Transverse colon (tissue), 4 donors: Measurements from ENCODE around the gene PGAM2. TPM values are rescaled to one million over a fixed set of nuclear protein-coding genes. Genes with fewer than 3 reads are reported as not detected.
A peak's percentile ranks its signal among the peaks of the same experiment; 100 is the strongest.
"Not testable (repeated sequence)": the region's sequence is repeated elsewhere in the genome, so short reads cannot be mapped to it uniquely, and the experiment has no call there.

ENCODE experiments used
- DNase-seq: peaks from one replicate; pipeline ENCODE4 v3.0.0-alpha.2; 2019
- H3K27ac ChIP-seq, 4 donors: fragments of 200-600 bp; sonication (generic); 2 replicates each; pipeline ENCODE4 v1.5.1; 2016 to 2018; ENCODE audit warnings: inconsistent platforms in 4 of 4
- H3K27me3 ChIP-seq: fragments of 200-600 bp; sonication (generic); 2 replicates; pipeline ENCODE4 v1.5.1; 2017; ENCODE audit warnings: inconsistent platforms
- H3K36me3 ChIP-seq, 4 donors: fragments of 200-600 bp; sonication (generic); 2 replicates each; pipeline ENCODE4 v1.5.1; 2017 to 2019; ENCODE audit warnings: inconsistent platforms in 4 of 4
- H3K4me1 ChIP-seq, 4 donors: fragments of 200-600 bp; sonication (generic); 2 replicates each; pipeline ENCODE4 v1.5.1; 2017 to 2020; ENCODE audit warnings: inconsistent platforms in 4 of 4
- H3K4me3 ChIP-seq, 4 donors: fragments of 200-600 bp; sonication (generic); 1 replicate in 1 of 4; 2 replicates in 3 of 4; pipeline versions ENCODE4 v1.5.1 to v1.6.1; 2017 to 2019; ENCODE audit warnings: inconsistent platforms in 4 of 4
- H3K9me3 ChIP-seq, 2 donors: fragments of 200-600 bp; sonication (generic); 2 replicates each; pipeline ENCODE4 v1.5.1; 2017 to 2019; ENCODE audit warnings: inconsistent platforms in 2 of 2
- POLR2A ChIP-seq: fragments of 450-650 bp; IDR thresholded peaks from one replicate; pipeline ENCODE4 v1.6.1; 2016; ENCODE audit warnings: antibody characterized with exemption, mild to moderate bottlenecking, moderate library complexity
- POLR2AphosphoS5 ChIP-seq, 3 donors: sonication (generic); formaldehyde crosslinking; IDR thresholded peaks; one replicate each; pipeline ENCODE4 v1.6.1; 2016; ENCODE audit warnings: antibody characterized with exemption in 3 of 3
- WGBS, 2 donors: methylation state at CpG; one replicate each; pipeline ENCODE4 v1.1.5; 2018; ENCODE audit warnings: low coverage in 1 of 2; 5-methylcytosine and 5-hydroxymethylcytosine counted together
- in situ Hi-C, 4 donors: fragments of 200-750 bp; cut with MboI; loops; one replicate each; pipeline versions ENCODE4 v1.15.0 to v1.15.1; 2017; ENCODE audit warnings: low sequenced_read_pairs in 3 of 4, low pct_ligation_motif_present in 1 of 4, low pct_unique_long_range_greater_than_20kb in 1 of 4
- intact Hi-C: fragments of 100-400 bp; cut with DNase I; formaldehyde crosslinking; loops from one replicate; pipeline ENCODE4 v1.15.1; 2023; ENCODE audit warnings: low total_unique reads
- total RNA-seq, 4 donors: library from RNA; depleted of rRNA; stranded (reverse); fragments of >200 nt; gene quantifications; one replicate each; pipeline ENCODE4 v1.1.0, GENCODE V29; 2016
- TF ChIP-seq, protein P1 (sequence below), 5 experiments: fragments of 200-600 bp in 3 of 5; fragments of 450-650 bp in 2 of 5; sonication (generic) in 3 of 5; IDR thresholded peaks; 1 replicate in 2 of 5; 2 replicates in 3 of 5; pipeline ENCODE4 v1.5.1; 2016 to 2017; ENCODE audit warnings: antibody characterized with exemption in 5 of 5, inconsistent platforms in 3 of 5, mild to moderate bottlenecking in 2 of 5, moderate library complexity in 1 of 5

The PGAM2 gene
- total RNA-seq, 4 donors from 2014 or later = 9.7 TPM; not detected in 3

DNA sequence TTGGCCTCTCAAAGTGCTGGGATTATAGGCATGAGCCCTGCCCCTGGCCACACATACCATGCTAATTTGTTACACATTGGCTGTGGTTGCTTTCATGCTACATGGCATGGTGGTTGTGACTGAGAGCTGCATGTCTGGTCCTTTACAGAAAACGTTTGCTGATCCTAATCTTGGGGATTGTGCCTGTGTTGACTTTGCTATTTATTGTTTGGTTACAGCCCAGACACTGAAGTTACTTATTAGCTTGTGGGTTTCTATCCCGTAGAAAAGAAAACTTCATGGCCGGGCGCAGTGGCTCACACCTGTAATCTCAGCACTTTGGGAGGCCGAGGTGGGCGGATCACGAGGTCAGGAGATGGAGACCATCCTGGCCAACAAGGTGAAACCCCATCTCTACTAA, 43.3 kb downstream of the PGAM2 start:
- DNase-seq, H3K9me3 ChIP-seq, H3K27me3 ChIP-seq, H3K27ac ChIP-seq, intact Hi-C loops, H3K36me3 ChIP-seq, in situ Hi-C loops, H3K4me3 ChIP-seq: not testable (repeated sequence)
- WGBS, 2 donors = 53% methylated on average over 6 of the region's 7 CpGs; no CpG with 5 or more reads in 1 of the 2 donors
- H3K4me1 ChIP-seq = peaks cover 0 to 17% (median 7%) of the 10 kb centered on the region in 4 donors

DNA sequence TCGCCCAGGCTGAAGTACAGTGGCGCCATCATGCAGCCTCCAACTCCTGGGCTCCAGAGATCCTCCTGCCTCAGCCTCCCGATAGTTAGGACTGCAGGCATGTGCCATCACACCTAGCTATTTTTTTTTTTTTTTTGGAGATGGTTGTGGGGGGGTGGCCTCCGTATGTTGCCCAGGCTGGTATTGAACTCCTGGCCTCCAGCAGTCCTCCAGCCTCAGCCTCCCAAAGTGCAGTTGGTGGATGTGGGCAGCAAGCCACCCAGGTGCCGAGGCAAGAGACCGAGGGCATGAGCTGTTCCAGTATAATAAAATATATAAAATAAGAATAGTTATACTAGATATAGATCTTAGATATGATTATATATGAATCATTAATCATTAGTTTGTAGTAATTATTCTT, 45.5 kb downstream of the PGAM2 start:
- H3K36me3 ChIP-seq, in situ Hi-C loops, H3K4me3 ChIP-seq, H3K9me3 ChIP-seq, intact Hi-C loops, H3K27me3 ChIP-seq, DNase-seq: not testable (repeated sequence)
- peak overlapping the region; percentile 76 to 92 (median 82) for H3K27ac ChIP-seq
- H3K4me1 ChIP-seq = peaks cover 0 to 17% (median 7%) of the 10 kb centered on the region in 4 donors
- WGBS, 2 donors = 45 to 68% methylated on average over 2 to 6 of the region's 6 CpGs

DNA sequence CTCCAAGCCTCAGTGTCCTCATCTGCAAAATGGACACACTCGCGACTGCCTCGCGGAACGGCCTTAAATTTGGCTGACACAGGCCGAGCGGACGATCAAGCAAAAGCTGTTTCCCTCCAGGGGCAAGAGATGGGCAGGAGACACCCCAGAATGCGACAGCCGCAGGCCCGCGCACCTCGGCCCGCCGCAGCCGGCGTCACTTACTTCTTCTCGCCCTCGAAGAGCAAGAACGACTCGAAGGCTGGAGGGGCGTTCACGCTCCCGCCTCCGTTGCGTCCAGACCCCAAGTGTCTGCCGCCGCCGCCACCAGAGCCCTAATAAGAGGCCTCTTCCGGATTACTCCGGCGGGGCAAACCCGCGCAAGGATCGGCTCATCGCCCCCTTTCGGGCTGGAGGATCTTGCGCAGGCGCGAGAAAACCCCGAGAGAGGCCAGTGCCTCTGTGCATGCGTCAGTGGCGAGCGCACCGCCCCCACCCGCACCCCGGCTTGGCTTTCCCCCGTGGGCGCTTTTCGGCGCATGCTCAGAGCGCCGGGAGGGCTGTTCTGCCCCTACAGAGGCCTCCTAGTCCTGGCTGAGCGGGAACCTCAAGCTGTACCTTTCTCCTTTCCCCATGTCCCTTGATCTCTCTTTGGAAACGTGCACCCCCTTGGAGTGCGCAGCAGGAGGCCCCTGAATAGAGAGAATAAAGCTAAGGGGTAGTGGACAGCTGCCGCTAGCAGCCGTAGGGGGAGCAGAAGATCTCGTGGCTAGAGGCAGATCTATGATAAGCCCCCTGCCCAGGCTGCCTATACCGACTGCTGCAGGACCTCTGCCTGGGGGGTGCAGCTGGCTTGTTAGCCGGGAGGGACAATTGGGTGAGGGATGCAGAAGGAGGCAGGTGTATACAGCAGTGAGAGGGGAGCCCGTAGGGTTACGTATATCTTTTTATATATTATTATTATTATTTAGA, 46.2 kb downstream of the PGAM2 start:
- H3K27me3 ChIP-seq, in situ Hi-C loops, H3K36me3 ChIP-seq, intact Hi-C loops, H3K9me3 ChIP-seq: not testable (repeated sequence)
- Histone ChIP-seq H3K4me3 (peak overlapping the region; percentile 67 to 88 (median 76)), H3K27ac (peak overlapping the region; percentile 76 to 92 (median 82)), H3K4me1 (peaks cover 0 to 17% (median 7%) of the 10 kb centered on the region in 4 donors)
- WGBS, 2 donors = 4% methylated on average over 59 of the region's 63 CpGs; no CpG with 5 or more reads in 1 of the 2 donors
- DNase-seq = peak; percentile 99
- TF ChIP-seq, protein P1, sequence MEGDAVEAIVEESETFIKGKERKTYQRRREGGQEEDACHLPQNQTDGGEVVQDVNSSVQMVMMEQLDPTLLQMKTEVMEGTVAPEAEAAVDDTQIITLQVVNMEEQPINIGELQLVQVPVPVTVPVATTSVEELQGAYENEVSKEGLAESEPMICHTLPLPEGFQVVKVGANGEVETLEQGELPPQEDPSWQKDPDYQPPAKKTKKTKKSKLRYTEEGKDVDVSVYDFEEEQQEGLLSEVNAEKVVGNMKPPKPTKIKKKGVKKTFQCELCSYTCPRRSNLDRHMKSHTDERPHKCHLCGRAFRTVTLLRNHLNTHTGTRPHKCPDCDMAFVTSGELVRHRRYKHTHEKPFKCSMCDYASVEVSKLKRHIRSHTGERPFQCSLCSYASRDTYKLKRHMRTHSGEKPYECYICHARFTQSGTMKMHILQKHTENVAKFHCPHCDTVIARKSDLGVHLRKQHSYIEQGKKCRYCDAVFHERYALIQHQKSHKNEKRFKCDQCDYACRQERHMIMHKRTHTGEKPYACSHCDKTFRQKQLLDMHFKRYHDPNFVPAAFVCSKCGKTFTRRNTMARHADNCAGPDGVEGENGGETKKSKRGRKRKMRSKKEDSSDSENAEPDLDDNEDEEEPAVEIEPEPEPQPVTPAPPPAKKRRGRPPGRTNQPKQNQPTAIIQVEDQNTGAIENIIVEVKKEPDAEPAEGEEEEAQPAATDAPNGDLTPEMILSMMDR (IDR thresholded peaks at IDR 0.05) = peak; percentile 47 to 71 (median 62)
- TF ChIP-seq POLR2A (peak; percentile 84), POLR2AphosphoS5 (IDR thresholded peaks at IDR 0.05) (peak; percentile 48 to 85 (median 75))

GRCh38 chr7:44015090-44015489, 50.3 kb downstream of the PGAM2 start:
- intact Hi-C loops, DNase-seq, H3K27ac ChIP-seq, H3K36me3 ChIP-seq, H3K27me3 ChIP-seq, in situ Hi-C loops, H3K9me3 ChIP-seq, H3K4me3 ChIP-seq: not testable (repeated sequence)
- H3K4me1 ChIP-seq = peaks cover 0 to 17% (median 7%) of the 10 kb centered on the region in 4 donors
- 100% methylated on average over 2 of the region's 12 CpGs; no CpG with 5 or more reads in 1 of the 2 donors for WGBS, 2 donors

Other genes starting within 250 kb of the PGAM2 start
- 100 to 1,000 TPM in 1 of 4 donors, 10 to 100 TPM in 3; 22.8 to 110 (median 73.4) TPM for gene MRPS24, start 196.1 kb downstream of the PGAM2 start, total RNA-seq
- gene URGCP, start 159.0 kb downstream of the PGAM2 start, total RNA-seq = 10 to 100 TPM; 54.5 to 84.2 (median 58.2) TPM
- 10 to 100 TPM; 13.3 to 55.7 (median 15.5) TPM for gene UBE2D4, start 139.1 kb downstream of the PGAM2 start, total RNA-seq
- not detected for gene SPDYE1, start 67.7 kb downstream of the PGAM2 start, total RNA-seq
- 100 to 1,000 TPM in 3 of 4 donors, 10 to 100 TPM in 1; 97.5 to 184 (median 137) TPM for gene DBNL, start 20.9 kb downstream of the PGAM2 start, total RNA-seq
- gene POLM, start 17.0 kb upstream of the PGAM2 start, total RNA-seq = 100 to 1,000 TPM in 2 of 4 donors, 10 to 100 TPM in 2; 54.3 to 340 (median 81.1) TPM
- 100 to 1,000 TPM in 1 of 4 donors, 10 to 100 TPM in 3; 33.9 to 151 (median 89.0) TPM for gene AEBP1, start 38.8 kb upstream of the PGAM2 start, total RNA-seq
- gene POLD2, start 58.0 kb upstream of the PGAM2 start, total RNA-seq = 10 to 100 TPM; 20.1 to 32.7 (median 22.7) TPM
- not detected for gene MYL7, start 75.8 kb upstream of the PGAM2 start, total RNA-seq
- gene GCK, start 123.9 kb upstream of the PGAM2 start, total RNA-seq = under 1 TPM in 2 of 4 donors, not detected in 2; 0.16 to 0.96 TPM
- gene YKT6, start 135.4 kb upstream of the PGAM2 start, total RNA-seq = 10 to 100 TPM; 46.6 to 80.1 (median 68.0) TPM